KMS-11 (cell line): Measurements from ENCODE around the gene NTNG2.

Experiments
- H2AFZ ChIP-seq: fragments of 200-600 bp; sonication (generic); 2 replicates; pipeline ENCODE4 v1.6.1; 2016; ENCODE audit warnings: antibody characterized with exemption, mixed run types, low read depth
- H3K27ac ChIP-seq: fragments of 200-600 bp; sonication (generic); 2 replicates; pipeline ENCODE4 v1.6.1; 2016; ENCODE audit warnings: mild to moderate bottlenecking, mixed run types
- H3K27me3 ChIP-seq: fragments of 200-600 bp; sonication (generic); 2 replicates; pipeline ENCODE4 v1.6.1; 2017; ENCODE audit warnings: mild to moderate bottlenecking, low read depth, mixed run types, moderate library complexity; ENCODE audit not compliant: insufficient read depth
- H3K36me3 ChIP-seq: fragments of 200-600 bp; sonication (generic); 2 replicates; pipeline ENCODE4 v1.6.1; 2017; ENCODE audit warnings: mild to moderate bottlenecking, mixed run types; ENCODE audit not compliant: insufficient read depth
- H3K4me1 ChIP-seq: fragments of 200-600 bp; sonication (generic); 2 replicates; pipeline ENCODE4 v1.6.1; 2016; ENCODE audit warnings: mild to moderate bottlenecking, low read depth, mixed run types; ENCODE audit not compliant: poor library complexity, severe bottlenecking
- H3K4me2 ChIP-seq: fragments of 200-600 bp; sonication (generic); 2 replicates; pipeline ENCODE4 v1.7.0; 2016; ENCODE audit warnings: mild to moderate bottlenecking, mixed run types
- H3K4me3 ChIP-seq: fragments of 200-600 bp; sonication (generic); IDR thresholded peaks from 2 replicates; pipeline ENCODE4 v1.6.1; 2017; ENCODE audit warnings: low read depth, low read length, mixed read lengths; ENCODE audit not compliant: insufficient read depth
- H3K79me2 ChIP-seq: fragments of 200-600 bp; sonication (generic); 2 replicates; pipeline ENCODE4 v1.6.1; 2016; ENCODE audit warnings: low read depth, mixed run types; ENCODE audit not compliant: insufficient read depth
- H3K9ac ChIP-seq: fragments of 200-600 bp; sonication (generic); 2 replicates; pipeline ENCODE4 v1.6.1; 2016; ENCODE audit warnings: mild to moderate bottlenecking, mixed run types
- H4K20me1 ChIP-seq: fragments of 200-600 bp; sonication (generic); 2 replicates; pipeline ENCODE4 v1.6.1; 2016; ENCODE audit warnings: mild to moderate bottlenecking, mixed run types; ENCODE audit not compliant: insufficient read depth
- CTCF ChIP-seq: fragments of 200-600 bp; sonication (generic); conservative IDR thresholded peaks from 2 replicates; pipeline ENCODE4 v1.6.1; 2017; ENCODE audit warnings: low read depth, mild to moderate bottlenecking, antibody characterized with exemption, low read length, moderate library complexity, mixed read lengths

Gene NTNG2

GRCh38 chr9:132163876-132164603, 2.2 kb downstream of the NTNG2 start:
- Histone ChIP-seq H3K27me3 (peaks cover 96% of the 10 kb centered on the region), H3K79me2 (no peaks in the 10 kb centered on the region), H3K27ac (no peak overlapping the region), H3K36me3 (no peaks in the 10 kb centered on the region), H3K4me2 (no peak overlapping the region), H2AFZ (no peak overlapping the region), H3K4me3 (no peak overlapping the region), H3K4me1 (no peaks in the 10 kb centered on the region), H3K9ac (no peak overlapping the region), H4K20me1 (no peaks in the 10 kb centered on the region)
- TF ChIP-seq CTCF, result no peak

GRCh38 chr9:132164604-132165362, 2.9 kb downstream of the NTNG2 start:
- Histone ChIP-seq H3K79me2 (no peaks in the 10 kb centered on the region), H3K36me3 (no peaks in the 10 kb centered on the region), H3K9ac (no peak overlapping the region), H3K27me3 (peaks cover 95% of the 10 kb centered on the region), H3K4me3 (no peak overlapping the region), H2AFZ (no peak overlapping the region), H3K4me1 (no peaks in the 10 kb centered on the region), H3K4me2 (no peak overlapping the region), H4K20me1 (no peaks in the 10 kb centered on the region), H3K27ac (no peak overlapping the region)
- TF ChIP-seq CTCF, result no peak

GRCh38 chr9:132166599-132166998, 4.7 kb downstream of the NTNG2 start:
- Histone ChIP-seq H4K20me1 (no peaks in the 10 kb centered on the region), H3K79me2 (no peaks in the 10 kb centered on the region), H3K4me3 (no peak overlapping the region), H3K36me3 (no peaks in the 10 kb centered on the region), H3K9ac (no peak overlapping the region), H3K4me2 (no peak overlapping the region), H3K27ac (no peak overlapping the region), H2AFZ (no peak overlapping the region), H3K4me1 (no peaks in the 10 kb centered on the region), H3K27me3 (peaks cover 94% of the 10 kb centered on the region)
- TF ChIP-seq CTCF, result no peak

GRCh38 chr9:132167192-132167591, 5.3 kb downstream of the NTNG2 start:
- Histone ChIP-seq H3K79me2 (no peaks in the 10 kb centered on the region), H3K4me2 (no peak overlapping the region), H4K20me1 (no peaks in the 10 kb centered on the region), H3K27ac (no peak overlapping the region), H3K27me3 (peaks cover 98% of the 10 kb centered on the region), H3K4me3 (no peak overlapping the region), H3K36me3 (no peaks in the 10 kb centered on the region), H2AFZ (no peak overlapping the region), H3K9ac (no peak overlapping the region), H3K4me1 (no peaks in the 10 kb centered on the region)
- no peak for TF ChIP-seq CTCF
